H1 (cell line): ENCODE data around the gene APOBR. TPM values are rescaled to one million over a fixed set of nuclear protein-coding genes. Genes with fewer than 3 reads are reported as not detected.

ENCODE experiments used
- CTCF ChIA-PET: fragments of 300-600 bp; sonication (Branson Sonifier 250); formaldehyde crosslinking; loops from one replicate; lab custom pipeline; 2021; ENCODE audit not compliant: partially characterized antibody; lab: Charles Lee
- POLR2A ChIA-PET: fragments of 300-600 bp; sonication (Branson Sonifier 250); formaldehyde crosslinking; loops from one replicate; lab custom pipeline; 2021; ENCODE audit warnings: inconsistent platforms; ENCODE audit not compliant: partially characterized antibody; lab: Charles Lee
- DNase-seq, 2 experiments: peaks; one replicate each; pipeline versions ENCODE4 v3.0.0 to v3.0.0-alpha.2; 2010 to 2022; ENCODE audit warnings: low spot score in 2 of 2, low read depth in 1 of 2, mixed read lengths in 1 of 2
- FAIRE-seq: peaks from 2 replicates; lab custom pipeline; 2011; peaks lifted over from hg19 to GRCh38; lab: Jason Lieb, UNC
- H2AFZ ChIP-seq: 2 replicates; pipeline ENCODE4 v1.8.1; 2012; ENCODE audit warnings: low read length, inconsistent platforms
- H2AK5ac ChIP-seq: 2 replicates; pipeline ENCODE4 v1.6.1; 2013; ENCODE audit warnings: low read depth, low read length
- H2BK120ac ChIP-seq: replicated peaks from 2 replicates; pipeline ENCODE3; 2013; ENCODE audit warnings: low read depth, low read length, inconsistent platforms
- H2BK12ac ChIP-seq: 2 replicates; pipeline ENCODE4 v1.6.1; 2013; ENCODE audit warnings: low read depth, low read length
- H2BK15ac ChIP-seq: 2 replicates; pipeline ENCODE4 v1.6.1; 2013; ENCODE audit warnings: low read length
- H2BK20ac ChIP-seq: 2 replicates; pipeline ENCODE4 v1.6.1; 2013; ENCODE audit warnings: low read length
- H2BK5ac ChIP-seq: 2 replicates; pipeline ENCODE4 v1.6.1; 2013; ENCODE audit warnings: low read depth, low read length
- H3K14ac ChIP-seq: 2 replicates; pipeline ENCODE4 v1.6.1; 2013; ENCODE audit warnings: inconsistent platforms; ENCODE audit not compliant: insufficient read length
- H3K18ac ChIP-seq: 2 replicates; pipeline ENCODE4 v1.6.1; 2013; ENCODE audit warnings: low read length; ENCODE audit errors: extremely low read depth
- H3K23ac ChIP-seq: 2 replicates; pipeline ENCODE4 v1.6.1; 2013; ENCODE audit warnings: inconsistent platforms; ENCODE audit not compliant: insufficient read length
- H3K23me2 ChIP-seq: 2 replicates; pipeline ENCODE4 v1.6.1; 2013; ENCODE audit warnings: low read depth, low read length
- H3K27ac ChIP-seq: 2 replicates; pipeline ENCODE4 v1.6.1; 2011; ENCODE audit warnings: low read depth, low read length, inconsistent platforms
- H3K27me3 ChIP-seq, 4 experiments: replicated peaks in 1 of 4; 1 replicate in 1 of 4; 2 replicates in 3 of 4; pipeline versions ENCODE4 v1.6.1 to v1.8.1; 2011 to 2013; ENCODE audit warnings: low read length in 3 of 4, mild to moderate bottlenecking in 3 of 4, inconsistent platforms in 2 of 4, mixed read lengths in 2 of 4, moderate library complexity in 1 of 4; ENCODE audit not compliant: control insufficient read depth in 3 of 4, insufficient read depth in 3 of 4; ENCODE audit errors: extremely low read depth in 1 of 4
- H3K36me3 ChIP-seq, 4 experiments: 2 replicates each; pipeline versions ENCODE4 v1.6.1 to v1.8.1; 2011 to 2013; ENCODE audit warnings: mild to moderate bottlenecking in 4 of 4, low read length in 3 of 4, moderate library complexity in 2 of 4, control low read depth in 1 of 4, inconsistent platforms in 1 of 4; ENCODE audit not compliant: insufficient read depth in 4 of 4, control insufficient read depth in 2 of 4
- H3K4ac ChIP-seq: replicated peaks from 2 replicates; pipeline ENCODE3; 2013; ENCODE audit warnings: low read length, low read depth, mixed read lengths, inconsistent platforms; ENCODE audit not compliant: insufficient read length
- H3K4me1 ChIP-seq, 4 experiments: replicated peaks in 1 of 4; 1 replicate in 1 of 4; 2 replicates in 3 of 4; pipeline versions ENCODE4 v1.6.1 to v1.8.1; 2011 to 2013; ENCODE audit warnings: low read length in 3 of 4, inconsistent platforms in 2 of 4, mixed read lengths in 1 of 4; ENCODE audit not compliant: insufficient read depth in 4 of 4, control insufficient read depth in 3 of 4
- H3K4me2 ChIP-seq, 2 experiments: 2 replicates each; pipeline versions ENCODE4 v1.6.1 to v1.8.1; 2011 to 2013; ENCODE audit warnings: low read depth in 2 of 2, low read length in 2 of 2, control low read depth in 1 of 2, inconsistent platforms in 1 of 2, mild to moderate bottlenecking in 1 of 2; ENCODE audit not compliant: insufficient read depth in 1 of 2
- H3K4me3 ChIP-seq, 4 experiments: fragments of 200-600, 300-600 bp in 1 of 4; sonication (generic), shearing (Covaris generic), sonication (Bioruptor Twin) in 1 of 4; 2 replicates each; pipeline versions ENCODE4 v1.5.1 to v1.8.1; 2011 to 2016; ENCODE audit warnings: low read length in 4 of 4, low read depth in 3 of 4, control low read depth in 2 of 4, inconsistent platforms in 2 of 4, mild to moderate bottlenecking in 2 of 4, mixed read lengths in 1 of 4, moderate library complexity in 1 of 4; ENCODE audit not compliant: insufficient read depth in 2 of 4; ENCODE audit errors: extremely low read depth in 1 of 4
- H3K56ac ChIP-seq: replicated peaks from 2 replicates; pipeline ENCODE3; 2013; ENCODE audit warnings: low read depth, mild to moderate bottlenecking, mixed read lengths, low read length, inconsistent platforms; ENCODE audit not compliant: insufficient read length
- H3K79me1 ChIP-seq: 2 replicates; pipeline ENCODE4 v1.6.1; 2013; ENCODE audit warnings: low read depth, low read length, control low read depth
- H3K79me2 ChIP-seq, 2 experiments: 2 replicates each; pipeline versions ENCODE4 v1.6.1 to v1.8.1; 2012 to 2013; ENCODE audit warnings: low read length in 2 of 2, mild to moderate bottlenecking in 2 of 2, inconsistent platforms in 1 of 2; ENCODE audit not compliant: insufficient read depth in 2 of 2, control insufficient read depth in 1 of 2
- H3K9ac ChIP-seq, 4 experiments: replicated peaks in 1 of 4; 1 replicate in 1 of 4; 2 replicates in 3 of 4; pipeline versions ENCODE4 v1.6.1 to v1.8.1; 2011 to 2013; ENCODE audit warnings: low read depth in 3 of 4, low read length in 3 of 4, control low read depth in 2 of 4, mild to moderate bottlenecking in 2 of 4, moderate library complexity in 2 of 4, inconsistent platforms in 1 of 4; ENCODE audit errors: extremely low read depth in 1 of 4
- H3K9me3 ChIP-seq, 2 experiments: 2 replicates each; pipeline versions ENCODE4 v1.6.1 to v1.8.1; 2012 to 2013; ENCODE audit warnings: mild to moderate bottlenecking in 2 of 2, moderate library complexity in 2 of 2, control low read depth in 1 of 2, inconsistent platforms in 1 of 2, low read depth in 1 of 2, low read length in 1 of 2, mixed read lengths in 1 of 2; ENCODE audit not compliant: insufficient read depth in 2 of 2
- H4K20me1 ChIP-seq, 2 experiments: replicated peaks in 1 of 2; 2 replicates each; pipeline versions ENCODE3 to v1.8.1; 2011 to 2013; ENCODE audit warnings: inconsistent platforms in 2 of 2, low read length in 2 of 2, mild to moderate bottlenecking in 1 of 2; ENCODE audit not compliant: insufficient read depth in 2 of 2, control insufficient read depth in 1 of 2
- H4K5ac ChIP-seq: 2 replicates; pipeline ENCODE4 v1.6.1; 2013; ENCODE audit warnings: low read length, low read depth, mixed read lengths, inconsistent platforms; ENCODE audit not compliant: insufficient read length
- H4K8ac ChIP-seq: 2 replicates; pipeline ENCODE4 v1.8.0; 2013; ENCODE audit warnings: mild to moderate bottlenecking, moderate library complexity, low read length, inconsistent platforms; ENCODE audit not compliant: insufficient read depth; ENCODE audit errors: extremely low read depth
- H4K91ac ChIP-seq: replicated peaks from 2 replicates; pipeline ENCODE3; 2013; ENCODE audit warnings: low read length, mixed read lengths, inconsistent platforms; ENCODE audit not compliant: insufficient read length
- CHD1 ChIP-seq: IDR thresholded peaks from 2 replicates; pipeline ENCODE4 v1.6.1; 2012; ENCODE audit warnings: low read depth, low read length, improper control_type of control experiment
- NRF1 ChIP-seq: IDR thresholded peaks from 2 replicates; pipeline ENCODE4 v1.6.1; 2011; ENCODE audit warnings: mild to moderate bottlenecking, low read depth, low read length, improper control_type of control experiment
- WGBS, 2 experiments: shearing (Covaris generic) in 1 of 2; methylation state at CpG; one replicate each; pipeline versions ENCODE4 v1.1.6 to v1.1.7; 2013 to 2015; ENCODE audit warnings: low lambda C conversion rate in 2 of 2, mixed read lengths in 2 of 2, inconsistent platforms in 1 of 2, low coverage in 1 of 2, missing lambda C conversion rate in 1 of 2; ENCODE audit not compliant: insufficient replicate concordance in 2 of 2, insufficient coverage in 1 of 2, insufficient read length in 1 of 2; ENCODE audit errors: extremely low coverage in 1 of 2, missing lambda C conversion rate in 1 of 2; 5-methylcytosine and 5-hydroxymethylcytosine counted together
- polyA plus RNA-seq, 7 experiments: library from polyadenylated mRNA; depleted of rRNA in 3 of 7; stranded (reverse) in 5 of 7; unstranded in 2 of 7; fragments of >200 nt in 5 of 7; fragments of 200-250 nt in 2 of 7; gene quantifications; 1 replicate in 5 of 7; 2 replicates in 1 of 7; 4 replicates in 1 of 7; pipeline versions ENCODE4 v1.2.1 to v1.2.3, GENCODE V29; 2011 to 2013; ENCODE audit warnings: missing spikeins in 2 of 7, mixed read lengths in 2 of 7
- total RNA-seq: library from RNA; stranded (reverse); fragmentation: NEBNext Ultra II Directional; extraction: Animal tissue kit (Norgen Biotek cat#: 25700); gene quantifications from 2 replicates; pipeline ENCODE4 v1.2.1, GENCODE V29; 2021

APOBR gene
- total and polyA plus RNA-seq, 2 of the 8 experiments (the other 6 are each of a cell fraction or from before 2014, with no cell fraction given) = not detected

GRCh38 chr16:28475221-28475620 is 19.2 kb upstream of the APOBR start:
- Histone ChIP-seq H4K20me1 (peaks cover 0 to 5% of the 10 kb centered on the region in 2 experiments), H2BK15ac (no peak overlapping the region), H3K27me3 (no peaks in the 10 kb centered on the region), H3K23ac (no peak overlapping the region), H3K4me1 (no peaks in the 10 kb centered on the region), H3K14ac (no peak overlapping the region), H3K23me2 (no peaks in the 10 kb centered on the region), H3K4ac (no peak overlapping the region), H3K36me3 (0 out of 8 replicates have a peak, but pooled peaks cover 0 to 5% (median 0%) of the 10 kb centered on the region in 4 experiments), H3K9ac (no peak overlapping the region), H4K5ac (no peak overlapping the region), H3K27ac (no peak overlapping the region), H2AFZ (no peak overlapping the region), H3K4me3 (no peak overlapping the region), H2BK120ac (no peak overlapping the region), H3K18ac (no peak overlapping the region), H3K9me3 (no peaks in the 10 kb centered on the region), H3K4me2 (no peak overlapping the region), H3K56ac (no peak overlapping the region), H3K79me1 (no peaks in the 10 kb centered on the region), H3K79me2 (no peaks in the 10 kb centered on the region), H4K8ac (no peak overlapping the region), H2BK12ac (no peak overlapping the region), H2BK5ac (no peak overlapping the region), H2BK20ac (no peak overlapping the region), H4K91ac (no peak overlapping the region), H2AK5ac (no peak overlapping the region)
- FAIRE-seq (no peak), DNase-seq (no peak)
- no peak for TF ChIP-seq NRF1
- TF ChIP-seq CHD1 = no peak
- WGBS, 2 experiments = 84% methylated on average over 2 of the region's 2 CpGs; no CpG with 5 or more reads in 1 of the 2 experiments
- CTCF ChIA-PET = no interaction called here
- POLR2A ChIA-PET = interaction anchor here (0.6 kb wide), 1 partner anchor 1109 kb away, joined by 3 read pairs; no protein-coding TSS in a partner anchor
